ENCODE results near the gene AKR1D1.

Gene AKR1D1

DNA sequence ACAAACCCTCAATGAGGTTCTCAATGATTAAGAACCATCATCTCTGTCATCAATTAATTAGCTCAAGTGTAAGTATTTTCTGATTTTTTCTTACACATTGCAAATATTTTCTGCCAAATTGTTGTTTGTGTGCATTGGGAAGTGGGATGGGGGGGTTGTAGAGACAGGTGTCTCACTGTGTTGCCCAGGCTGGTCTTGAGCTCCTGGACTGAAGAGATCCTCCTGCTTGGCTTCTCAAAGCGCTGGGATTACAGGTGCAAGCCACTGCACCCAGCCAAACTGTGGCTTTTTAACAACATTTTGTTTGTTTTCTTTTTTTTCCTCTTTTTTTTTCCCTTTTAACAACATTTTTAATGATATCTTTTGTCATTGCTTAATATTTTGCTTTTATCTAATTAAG is 87.5 kb downstream of the AKR1D1 start:
- FAIRE-seq: no peak
- DNase-seq (ENCODE audit: low spot score): no peak

DNA sequence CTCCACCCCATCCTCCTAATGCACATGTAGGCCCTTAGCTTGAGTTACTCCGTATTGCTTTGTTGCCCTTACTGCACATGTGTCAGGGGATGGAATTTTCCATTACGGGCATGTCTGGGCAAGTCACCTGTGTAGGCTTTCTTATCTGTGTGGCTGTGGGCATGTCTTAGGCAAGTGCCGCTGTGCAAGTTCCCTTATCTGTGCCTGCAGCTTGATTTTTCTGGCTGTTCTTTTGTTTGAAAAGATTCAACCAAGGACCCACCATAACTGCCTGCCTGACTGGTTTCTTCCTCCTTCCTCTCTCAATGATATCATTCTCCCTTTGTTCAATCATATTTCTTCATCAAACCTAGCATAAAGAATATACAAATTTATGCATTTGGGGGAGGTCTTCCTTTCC is 88.5 kb downstream of the AKR1D1 start:
- FAIRE-seq: no peak
- DNase-seq (ENCODE audit: low spot score): no peak

DNA sequence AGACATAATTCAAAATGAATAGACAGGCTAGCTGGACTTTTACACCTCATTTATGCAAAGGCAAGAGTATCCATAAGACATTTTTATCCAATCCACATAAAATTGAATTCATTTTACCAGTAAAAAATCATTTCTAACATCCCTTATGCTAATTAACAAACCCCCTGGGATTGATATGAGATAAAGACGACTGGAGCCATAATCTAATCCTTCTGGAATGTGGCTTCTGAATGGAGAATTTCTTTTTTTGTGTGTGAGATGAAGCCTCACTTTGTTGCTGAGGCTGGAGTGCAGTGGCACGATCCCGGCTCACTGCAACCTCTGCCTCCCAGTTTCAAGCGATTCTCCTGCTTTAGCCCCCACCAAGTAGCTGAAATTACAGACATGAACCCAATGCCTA is 90.4 kb downstream of the AKR1D1 start:
- DNase-seq (ENCODE audit: low spot score) (no peak), FAIRE-seq (no peak)

DNA sequence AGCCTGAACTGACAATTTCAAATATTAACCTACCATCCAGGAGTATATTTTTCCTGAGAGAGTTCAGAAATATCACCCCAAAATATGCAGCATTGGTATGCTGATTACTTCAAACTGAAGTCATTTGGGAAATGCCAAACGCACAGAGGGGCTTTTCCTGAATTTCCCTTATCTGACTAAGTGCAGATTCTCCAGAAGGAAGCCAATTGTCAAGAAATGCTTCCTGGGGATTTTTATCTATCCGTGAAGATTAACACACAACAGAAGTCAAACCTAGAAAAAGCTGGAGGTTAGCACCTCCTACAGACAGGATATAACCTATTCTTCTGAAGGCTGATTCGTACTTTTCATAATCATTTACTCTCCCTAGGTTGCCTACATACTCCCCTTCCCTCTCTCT is 91.0 kb downstream of the AKR1D1 start:
- FAIRE-seq: no peak
- no peak for DNase-seq (ENCODE audit: low spot score)

DNA sequence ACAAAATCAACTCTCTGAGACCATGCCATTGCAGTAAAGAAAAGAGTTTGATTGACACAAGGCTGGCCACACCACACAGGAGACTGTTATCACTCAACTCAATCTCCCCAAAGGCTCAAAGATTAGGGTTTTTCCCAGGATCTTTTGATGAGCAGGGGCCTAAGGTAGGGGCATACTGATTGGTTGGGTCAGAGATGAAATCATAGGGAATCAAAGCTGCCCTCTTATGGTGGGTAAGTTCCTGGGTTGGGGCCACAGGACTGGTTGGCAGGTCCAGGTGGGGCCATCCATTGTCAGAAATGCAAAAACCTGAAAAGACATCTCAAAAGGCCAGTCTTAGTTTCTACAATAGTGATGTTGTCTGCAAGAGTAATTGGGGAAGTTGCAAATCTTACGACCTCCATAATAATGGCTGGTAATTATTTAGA is 91.6 kb downstream of the AKR1D1 start:
- no peak for DNase-seq (ENCODE audit: low spot score)
- no peak for FAIRE-seq
